Activated CD4-positive, CD25-positive, alpha-beta regulatory T cell treated with anti-CD3 and anti-CD28 coated beads, Interleukin-2, amount 50 U/mL, for 72 hours (primary cell): Measurements from ENCODE around the gene MOGAT3.
"Not testable (repeated sequence)": the region's sequence is repeated elsewhere in the genome, so short reads cannot be mapped to it uniquely, and the experiment has no call there.

Experiments
- DNase-seq: peaks from one replicate; pipeline ENCODE4 v3.0.0; 2021

Gene MOGAT3

DNA sequence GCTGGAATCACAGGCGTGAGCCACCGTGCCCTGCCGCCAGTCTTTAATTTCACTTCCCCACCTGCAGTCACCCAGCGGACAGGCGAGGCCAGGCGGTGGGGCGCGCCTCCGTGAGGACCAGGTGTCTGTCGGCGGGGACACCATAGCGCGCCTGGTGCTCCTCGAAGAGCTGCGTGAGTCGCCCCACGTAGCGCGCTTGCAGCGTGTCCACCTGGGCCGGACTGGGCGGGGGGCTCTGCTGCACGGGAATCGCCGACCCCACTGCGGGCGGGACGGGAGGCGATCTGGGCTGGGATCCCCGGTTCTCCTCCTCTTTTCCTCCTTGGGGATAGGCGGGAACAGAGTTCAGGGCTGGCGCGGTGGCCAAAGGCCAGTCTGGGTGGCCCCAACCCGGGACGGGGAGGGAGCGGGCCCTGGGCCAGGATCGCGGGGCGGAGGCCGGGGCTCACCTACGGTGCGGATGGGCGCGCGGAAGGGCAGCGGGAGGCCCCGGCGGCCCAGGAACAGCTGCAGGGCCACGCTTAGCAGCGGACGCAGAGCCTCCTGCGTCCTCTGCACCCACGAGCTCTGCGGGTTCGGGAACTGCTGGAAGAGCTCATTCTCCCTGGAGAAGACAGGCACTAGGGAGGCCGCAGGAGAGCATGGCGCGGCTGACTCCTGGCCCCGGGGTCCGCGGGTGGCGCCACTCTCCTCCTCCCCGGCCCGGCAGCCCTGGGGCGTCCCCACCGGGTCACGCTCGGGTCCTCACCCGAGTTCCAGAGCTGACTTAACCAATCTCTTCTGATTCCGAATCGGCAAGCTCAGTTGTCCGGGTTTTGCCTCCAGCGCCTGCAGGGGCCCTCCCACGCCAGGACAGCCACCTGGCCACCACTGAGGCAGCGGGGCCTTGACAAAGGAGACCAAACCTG lies 1.1 kb upstream of the MOGAT3 start:
- no peak for DNase-seq

GRCh38 chr7:101200504-101200861 lies 353 bp downstream of the MOGAT3 start:
- DNase-seq, result no peak

DNA sequence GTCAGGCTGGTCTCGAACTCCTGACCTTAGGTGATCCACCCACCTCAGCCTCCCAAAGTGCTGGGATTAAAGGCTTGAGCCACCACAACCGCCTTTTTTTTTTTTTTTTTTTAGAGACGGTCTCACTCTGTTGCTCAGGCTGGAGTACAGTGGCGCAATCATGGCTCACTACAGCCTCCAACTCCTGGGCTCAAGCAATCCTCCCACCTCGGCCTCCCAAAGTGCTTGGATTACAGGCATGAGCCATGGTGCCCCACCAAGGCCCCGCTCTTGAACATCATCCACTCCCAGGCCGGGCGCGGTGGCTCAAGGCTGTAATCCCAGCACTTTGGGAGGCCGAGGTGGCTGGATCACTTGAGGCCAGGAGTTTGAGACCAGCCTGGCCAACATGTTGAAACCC lies 1.3 kb downstream of the MOGAT3 start:
- DNase-seq, result not testable (repeated sequence)

DNA sequence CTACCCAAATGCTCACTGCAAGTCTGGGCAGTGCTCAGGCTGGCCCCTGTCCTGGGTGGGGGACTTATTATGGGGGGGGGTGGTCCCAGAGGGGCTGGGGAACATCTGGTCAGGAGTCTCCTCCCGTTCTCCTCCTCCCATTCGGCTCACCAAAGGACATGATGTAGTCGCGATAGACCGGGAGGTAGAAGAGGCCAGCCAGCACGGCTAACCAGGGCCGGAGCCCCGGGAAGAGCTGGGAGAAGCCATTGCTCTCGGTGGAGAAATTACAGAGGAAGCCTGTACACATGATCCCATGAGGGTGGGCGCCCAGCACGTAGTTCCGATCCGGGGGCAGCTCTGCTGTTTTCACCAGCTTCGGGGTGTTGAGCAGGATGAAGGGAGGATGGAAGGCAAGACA lies 2.4 kb downstream of the MOGAT3 start:
- DNase-seq, result no peak

GRCh38 chr7:101197991-101198390 lies 2.8 kb downstream of the MOGAT3 start:
- no peak for DNase-seq

DNA sequence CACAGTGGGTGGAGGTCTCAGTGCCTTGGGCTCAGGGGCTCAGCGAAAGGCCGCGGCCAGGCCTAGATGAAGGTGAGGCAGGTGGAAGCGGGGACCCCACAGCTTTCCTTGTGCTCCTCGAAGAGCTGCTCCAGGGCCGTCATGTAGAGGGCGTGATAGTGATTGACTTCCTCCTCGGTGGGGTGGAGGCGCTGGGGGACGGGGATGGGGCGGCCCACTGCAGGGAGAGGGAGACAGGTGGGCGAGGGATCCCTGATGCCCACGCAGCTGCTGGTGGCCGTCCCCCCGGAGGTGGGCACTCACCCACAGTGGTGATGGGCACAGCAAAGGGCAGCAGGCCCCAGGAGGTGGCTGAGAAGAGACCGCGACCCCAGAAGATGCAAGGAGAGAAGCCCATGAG lies 5.0 kb downstream of the MOGAT3 start:
- no peak for DNase-seq

DNA sequence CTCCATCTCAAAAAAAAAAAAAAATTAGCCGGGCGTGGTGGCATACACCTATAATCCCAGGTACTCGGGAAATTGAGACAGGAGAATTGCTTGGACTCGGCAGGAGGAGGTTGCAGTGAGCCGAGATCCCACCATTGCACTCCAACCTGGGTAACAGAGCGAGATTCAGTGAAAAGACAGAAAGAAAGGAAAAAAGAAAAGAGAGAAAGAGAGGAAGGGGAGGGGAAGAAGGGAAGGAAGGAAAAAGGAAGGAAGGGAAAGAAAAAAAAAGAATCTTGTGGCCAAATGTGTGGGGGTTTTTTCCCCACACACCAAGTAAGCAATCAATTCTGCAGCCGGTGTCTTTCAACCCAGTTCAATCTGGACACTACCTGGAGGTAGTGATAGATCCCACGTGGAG lies 11.7 kb downstream of the MOGAT3 start:
- no peak for DNase-seq

- DNase-seq, result no peak
Observed at GRCh38 chr7:101186844-101187428, 13.9 kb downstream of the MOGAT3 start.

GRCh38 chr7:101186194-101186593 lies 14.6 kb downstream of the MOGAT3 start:
- no peak for DNase-seq

DNA sequence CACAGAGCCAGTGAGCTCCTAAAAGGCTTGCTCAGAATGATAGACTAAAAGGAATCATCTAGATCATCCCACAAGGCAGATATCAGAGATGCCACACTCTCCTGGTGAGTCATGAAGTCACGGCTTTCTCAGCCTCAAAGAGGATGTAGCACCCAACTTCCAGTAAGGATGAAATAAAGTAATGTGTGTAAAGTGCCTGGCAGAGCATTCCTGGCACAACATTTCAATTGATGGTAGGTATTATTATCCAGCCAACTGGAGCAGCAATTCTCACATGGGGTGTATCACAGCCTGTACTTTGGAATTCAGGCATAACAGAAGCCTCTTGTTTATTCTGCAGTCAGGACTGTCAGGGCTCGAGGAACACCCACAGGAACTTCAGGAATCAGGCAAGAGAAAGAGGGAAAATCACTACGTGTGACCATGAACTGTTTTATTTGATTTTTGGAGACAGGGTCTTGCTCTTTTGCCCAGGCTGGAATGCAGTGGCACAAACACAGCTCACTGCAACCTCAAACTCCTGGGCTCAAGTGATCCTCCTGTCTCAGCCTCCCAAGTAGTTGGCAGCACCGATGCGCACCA lies 15.5 kb downstream of the MOGAT3 start:
- DNase-seq, result no peak

- no peak for DNase-seq
Observed at GRCh38 chr7:101180130-101180755, 20.6 kb downstream of the MOGAT3 start, which contains the start of gene NAT16. TSS of gene NAT16 (minus strand) at chr7:101180293. CDS start at chr7:101174807, 5,486 bp downstream.

DNA sequence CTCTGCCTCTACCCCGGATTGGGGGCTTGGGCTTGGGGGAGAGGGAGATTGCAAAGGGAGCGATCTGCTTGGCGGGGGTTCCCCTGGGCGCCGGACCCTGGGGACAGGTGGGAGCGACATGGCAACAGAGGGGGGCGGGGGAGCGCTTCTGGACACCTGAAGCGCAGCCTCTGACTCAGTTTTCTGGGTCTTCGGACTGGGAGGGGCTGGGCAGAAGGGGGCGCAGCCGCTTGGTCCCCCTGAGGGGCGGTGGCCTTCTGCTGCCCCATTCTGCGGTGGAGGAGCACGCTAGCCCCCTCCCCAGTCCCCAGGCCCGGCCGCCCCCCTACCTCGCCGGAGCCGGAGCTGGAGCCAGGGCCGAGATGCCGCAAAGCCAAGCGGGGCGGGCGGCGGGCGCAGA lies 21.1 kb downstream of the MOGAT3 start:
- no peak for DNase-seq

DNA sequence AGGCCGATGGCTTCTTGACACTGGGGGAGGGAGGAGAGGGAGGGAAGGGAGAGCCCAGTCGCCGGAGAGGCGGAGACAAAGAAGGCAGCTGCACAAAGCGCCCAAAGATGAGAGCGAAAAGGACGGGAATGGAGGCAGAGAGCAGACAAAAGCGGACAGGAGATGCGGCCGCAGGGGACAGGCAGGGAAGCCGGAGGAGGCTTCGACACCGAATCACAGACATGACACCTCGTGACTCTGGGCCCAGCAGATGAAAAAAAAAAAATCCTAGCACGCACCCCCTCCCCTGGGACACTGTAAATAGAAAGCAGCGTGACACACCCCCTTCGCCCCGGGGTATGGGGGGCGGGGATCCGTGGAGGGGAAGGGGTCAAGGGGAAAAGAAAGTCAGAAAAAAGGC lies 21.7 kb downstream of the MOGAT3 start:
- DNase-seq, result no peak

DNA sequence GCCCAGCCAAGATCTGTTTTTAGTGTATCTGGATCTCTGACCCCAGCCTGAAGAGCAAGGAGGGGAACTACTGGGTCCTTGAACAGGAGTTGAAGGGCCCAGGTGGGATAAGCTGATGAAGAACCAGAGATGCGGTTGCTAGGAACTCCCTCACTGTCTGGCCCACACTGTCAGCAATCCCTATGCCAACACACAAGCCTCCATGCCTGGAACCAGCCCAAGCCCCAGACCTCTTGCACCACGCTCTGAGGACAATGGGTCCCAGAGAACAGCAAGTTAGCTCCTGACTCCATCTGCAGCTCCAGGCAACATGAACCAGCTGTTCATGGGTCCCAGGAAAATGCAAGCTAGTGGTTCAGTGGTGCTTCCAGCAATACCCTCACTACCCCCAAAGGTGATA lies 23.2 kb downstream of the MOGAT3 start:
- no peak for DNase-seq

GRCh38 chr7:101175664-101176063 lies 25.2 kb downstream of the MOGAT3 start:
- DNase-seq, result no peak

DNA sequence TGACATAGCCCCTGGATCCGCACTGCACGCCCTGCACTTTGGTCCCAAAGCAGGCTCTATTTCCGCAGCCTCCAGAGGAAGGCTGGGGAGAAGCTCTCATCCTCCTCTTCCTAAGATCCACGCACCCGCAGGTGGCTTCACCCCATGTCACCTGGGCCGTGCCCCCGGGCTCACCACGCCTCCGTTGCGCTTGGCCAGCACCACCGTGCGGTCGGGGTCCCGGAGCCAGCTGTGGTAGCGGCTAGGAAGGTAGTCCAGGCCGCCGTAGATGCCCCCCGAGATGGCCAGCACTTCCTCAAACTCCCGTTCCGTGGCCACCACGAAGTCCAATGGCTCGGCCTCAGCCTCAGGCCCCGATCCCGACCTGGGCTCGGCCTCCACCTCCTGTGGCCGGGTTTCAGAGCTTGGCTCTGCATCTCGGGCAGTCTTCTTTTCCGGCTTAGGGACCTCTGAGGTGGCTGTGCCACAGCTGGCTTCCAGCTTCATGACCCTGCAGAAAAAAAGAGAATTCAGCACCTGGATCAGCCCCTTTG lies 26.4 kb downstream of the MOGAT3 start:
- DNase-seq, result no peak

DNA sequence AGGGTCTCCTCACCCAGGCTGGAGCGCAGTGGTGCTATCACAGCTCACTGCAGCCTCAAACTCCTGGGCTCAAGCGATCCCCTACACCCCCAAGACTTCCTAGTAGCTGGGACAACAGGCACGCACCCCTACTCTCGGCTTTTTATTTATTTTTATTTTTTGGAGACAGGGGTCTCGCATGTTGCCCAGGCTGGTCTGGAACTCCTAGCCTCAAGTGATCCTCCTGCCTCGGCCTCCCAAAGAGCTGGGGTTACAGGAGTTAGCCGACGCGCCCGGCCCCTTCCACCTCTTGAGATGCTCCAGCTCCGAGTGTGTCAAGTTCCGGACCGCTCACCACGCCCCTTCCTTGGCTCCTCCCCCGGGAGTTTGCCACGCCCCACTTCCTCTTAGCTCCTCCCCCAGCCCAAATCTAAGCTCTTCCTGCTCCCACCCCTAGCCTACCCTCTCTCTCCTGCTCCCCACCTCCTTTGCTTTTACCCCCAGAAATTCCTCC lies 27.0 kb downstream of the MOGAT3 start:
- peak; percentile 71 for DNase-seq

GRCh38 chr7:101172854-101173751 lies 27.7 kb downstream of the MOGAT3 start:
- no peak for DNase-seq

DNA sequence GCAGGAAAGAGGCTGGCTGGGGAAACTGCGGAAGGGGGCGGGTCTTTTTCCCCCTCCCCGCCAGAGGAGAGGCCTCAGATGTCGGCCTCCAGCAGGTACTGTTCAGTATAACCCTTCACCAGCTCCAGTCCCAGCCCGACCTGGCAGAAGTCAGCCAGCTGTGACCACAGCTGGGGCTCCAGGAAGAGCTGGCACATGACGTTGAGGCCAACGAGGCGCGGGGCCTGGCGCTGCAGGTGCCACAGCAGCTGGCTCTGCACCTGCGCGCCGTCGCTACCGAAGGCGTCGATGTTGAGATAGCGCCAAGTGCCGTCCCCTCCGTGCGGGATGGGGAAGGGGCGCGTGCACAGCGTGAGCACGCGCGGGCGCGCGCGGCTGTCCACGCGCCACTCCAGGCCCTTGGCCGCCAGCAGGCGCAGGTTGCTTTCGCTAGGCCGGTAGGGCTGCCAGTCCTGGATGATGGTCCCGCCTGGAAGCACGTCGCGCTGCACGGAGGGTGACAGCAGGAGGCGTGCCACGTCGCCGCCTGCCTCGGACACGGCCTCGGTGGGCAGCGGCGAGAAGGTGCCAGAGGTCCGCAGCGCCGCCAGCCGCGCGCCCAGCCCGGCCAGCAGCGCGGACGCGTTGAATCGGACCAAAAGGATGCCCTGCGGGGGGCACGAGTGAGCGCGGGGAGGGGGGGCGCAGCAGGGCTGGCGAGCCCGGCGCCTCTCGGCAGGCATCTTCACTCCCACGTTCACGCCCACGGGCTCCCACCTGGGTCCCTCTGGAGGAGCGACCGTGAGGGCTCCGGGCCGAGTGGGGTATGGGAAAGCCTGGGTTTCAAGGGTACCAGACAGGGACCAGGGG lies 28.6 kb downstream of the MOGAT3 start:
- no peak for DNase-seq

DNA sequence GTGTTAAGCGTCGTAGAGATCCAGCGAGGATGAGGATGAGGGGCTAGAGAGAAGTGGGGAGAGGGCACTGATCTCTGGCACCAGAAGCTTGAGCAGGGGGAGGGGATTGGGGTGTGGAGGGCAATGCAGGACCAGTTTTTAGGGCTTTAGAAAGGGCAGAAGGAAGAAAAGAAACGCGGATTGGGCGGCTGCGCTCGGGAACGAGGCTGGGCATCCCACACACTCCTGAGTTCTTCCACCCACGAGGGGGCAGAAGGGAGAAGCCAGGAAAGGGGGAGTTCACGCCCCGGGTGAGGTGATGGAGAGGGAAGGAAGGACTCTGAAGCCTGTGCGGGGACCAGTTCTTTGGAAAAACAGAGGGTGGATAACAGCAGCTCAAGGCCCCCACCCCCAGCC lies 29.4 kb downstream of the MOGAT3 start:
- DNase-seq, result no peak
